Stomach (tissue), 4 donors: Measurements from ENCODE around the gene RAB20.

Experiments
- CTCF ChIP-seq, 7 experiments: fragments of 450-650 bp in 4 of 7; fragments of 200-600 bp in 3 of 7; sonication (generic) in 3 of 7; IDR thresholded peaks; one replicate each; pipeline ENCODE4 v1.5.1; 2016 to 2019; ENCODE audit warnings: antibody characterized with exemption in 7 of 7, control low read depth in 2 of 7, mild to moderate bottlenecking in 1 of 7
- POLR2AphosphoS5 ChIP-seq, 3 donors: sonication (generic); formaldehyde crosslinking; IDR thresholded peaks; one replicate each; pipeline ENCODE4 v1.6.1; 2016; ENCODE audit warnings: antibody characterized with exemption in 3 of 3

GRCh38 chr13:110528371-110528770, 33.2 kb downstream of the RAB20 start:
- no peak for TF ChIP-seq CTCF (IDR thresholded peaks at IDR 0.05)
- TF ChIP-seq POLR2AphosphoS5 (IDR thresholded peaks at IDR 0.05): peak in 1 of 3 donors; percentile 41
